Peyer's patch (tissue), 4 donors: ENCODE measurements around the gene RAD51D. TPM values are rescaled to one million over a fixed set of nuclear protein-coding genes. Genes with fewer than 3 reads are reported as not detected.

Experiments
- DNase-seq, 3 donors: peaks; one replicate each; pipeline ENCODE4 v3.0.0-alpha.2; 2017 to 2019
- H3K27ac ChIP-seq, 4 donors: fragments of 200-600 bp; sonication (generic); one replicate each; pipeline ENCODE4 v1.5.1; 2016 to 2019
- H3K27me3 ChIP-seq, 2 donors: fragments of 200-600 bp; sonication (generic); one replicate each; pipeline ENCODE4 v1.5.1; 2019
- H3K36me3 ChIP-seq, 3 donors: fragments of 200-600 bp; sonication (generic); one replicate each; pipeline ENCODE4 v1.5.1; 2016 to 2019
- H3K4me1 ChIP-seq, 4 donors: fragments of 200-600 bp; sonication (generic); one replicate each; pipeline ENCODE4 v1.5.1; 2016 to 2019
- H3K4me3 ChIP-seq, 4 donors: fragments of 200-600 bp; sonication (generic); 1 replicate in 3 of 4; 2 replicates in 1 of 4; pipeline ENCODE4 v1.5.1; 2016 to 2019; ENCODE audit warnings: mild to moderate bottlenecking in 1 of 4
- H3K9me3 ChIP-seq, 4 donors: fragments of 200-600 bp; sonication (generic); one replicate each; pipeline ENCODE4 v1.5.1; 2016 to 2019; ENCODE audit warnings: mild to moderate bottlenecking in 1 of 4
- CTCF ChIP-seq, 6 experiments: fragments of 450-650 bp in 4 of 6; fragments of 200-600 bp in 2 of 6; sonication (generic) in 1 of 6; IDR thresholded peaks; one replicate each; pipeline ENCODE4 v1.5.1; 2017 to 2019; ENCODE audit warnings: antibody characterized with exemption in 6 of 6, mild to moderate bottlenecking in 3 of 6, moderate library complexity in 1 of 6
- POLR2A ChIP-seq, 2 donors: fragments of 450-650 bp; IDR thresholded peaks; one replicate each; pipeline ENCODE4 v1.5.1; 2017; ENCODE audit warnings: antibody characterized with exemption in 2 of 2, mild to moderate bottlenecking in 2 of 2, moderate library complexity in 2 of 2
- total RNA-seq, 4 donors: library from RNA; depleted of rRNA; stranded (reverse); fragments of >200 nt; gene quantifications; one replicate each; pipeline ENCODE4 v1.1.0, GENCODE V29; 2016

Gene RAD51D
- total RNA-seq, 4 donors from 2014 or later, result 6.3 to 18.2 (median 14.7) TPM

- H3K27ac ChIP-seq, result peak overlapping the region in 1 of 4 donors; percentile 31
- DNase-seq, result no peak
- peaks cover 0 to 39% (median 2%) of the 10 kb centered on the region in 4 donors for H3K4me1 ChIP-seq
Observed at GRCh38 chr17:35069311-35069710, 50.3 kb downstream of the RAD51D start.

DNA sequence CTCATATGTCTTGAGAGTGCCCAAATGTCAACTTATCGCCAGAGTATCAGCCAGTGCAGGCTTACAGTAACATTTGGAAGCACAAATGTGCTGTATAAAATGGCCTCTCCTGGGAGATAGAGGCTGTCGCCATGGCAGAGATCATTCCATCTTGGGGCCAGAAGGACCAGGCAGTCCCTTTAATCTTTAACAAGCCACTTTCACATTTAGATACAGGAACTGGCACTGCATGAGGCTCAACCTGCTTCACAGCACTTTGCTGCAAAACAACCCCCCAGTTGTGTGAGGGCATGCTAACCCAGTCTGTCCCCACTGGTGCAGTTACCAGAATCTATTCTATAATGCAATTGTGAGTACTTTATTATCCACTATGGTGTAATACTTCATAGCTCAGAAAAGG is 51.4 kb downstream of the RAD51D start:
- Histone ChIP-seq H3K36me3 (no peaks in the 10 kb centered on the region), H3K4me3 (no peak overlapping the region), H3K27ac (no peak overlapping the region), H3K9me3 (no peaks in the 10 kb centered on the region), H3K27me3 (no peaks in the 10 kb centered on the region), H3K4me1 (peaks cover 5 to 38% (median 5%) of the 10 kb centered on the region in 4 donors)
- TF ChIP-seq POLR2A (IDR thresholded peaks at IDR 0.05), result no peak
- TF ChIP-seq CTCF (IDR thresholded peaks at IDR 0.05), result no peak
- DNase-seq, result no peak

More at GRCh38 chr17:35069311-35069710, 50.3 kb downstream of the RAD51D start:
- no peaks in the 10 kb centered on the region for H3K9me3 ChIP-seq
- no peak overlapping the region for H3K4me3 ChIP-seq
- no peaks in the 10 kb centered on the region for H3K27me3 ChIP-seq
- no peaks in the 10 kb centered on the region for H3K36me3 ChIP-seq
- TF ChIP-seq POLR2A (IDR thresholded peaks at IDR 0.05) (no peak), CTCF (IDR thresholded peaks at IDR 0.05) (no peak)

GRCh38 chr17:35065880-35066279 is 53.8 kb downstream of the RAD51D start:
- Histone ChIP-seq H3K4me3 (no peak overlapping the region), H3K27me3 (no peaks in the 10 kb centered on the region), H3K9me3 (no peaks in the 10 kb centered on the region), H3K36me3 (peaks cover 0 to 4% (median 0%) of the 10 kb centered on the region in 3 donors), H3K27ac (no peak overlapping the region), H3K4me1 (peaks cover 5 to 34% (median 5%) of the 10 kb centered on the region in 4 donors)
- DNase-seq, result no peak
- no peak for TF ChIP-seq CTCF (IDR thresholded peaks at IDR 0.05)
- no peak for TF ChIP-seq POLR2A (IDR thresholded peaks at IDR 0.05)

GRCh38 chr17:35064516-35065215 is 55.0 kb downstream of the RAD51D start:
- no peak for DNase-seq
- H3K9me3 ChIP-seq, result no peaks in the 10 kb centered on the region
- H3K27ac ChIP-seq, result peak overlapping the region in 3 of 4 donors; percentile 68 to 89 (median 68)
- no peak for TF ChIP-seq CTCF (IDR thresholded peaks at IDR 0.05)
- no peak overlapping the region for H3K4me3 ChIP-seq
- peaks cover 0 to 13% (median 0%) of the 10 kb centered on the region in 3 donors for H3K36me3 ChIP-seq
- H3K27me3 ChIP-seq, result no peaks in the 10 kb centered on the region
- H3K4me1 ChIP-seq, result peaks cover 5 to 29% (median 5%) of the 10 kb centered on the region in 4 donors

- TF ChIP-seq CTCF (IDR thresholded peaks at IDR 0.05) (peak in 5 of 6 experiments; percentile 18 to 48 (median 22)), POLR2A (IDR thresholded peaks at IDR 0.05) (peak in 1 of 2 donors; percentile 28)
- H3K36me3 ChIP-seq, result peaks cover 0 to 13% (median 0%) of the 10 kb centered on the region in 3 donors
- DNase-seq, result peak; percentile 75 to 96 (median 89)
- peaks cover 5 to 20% (median 5%) of the 10 kb centered on the region in 4 donors for H3K4me1 ChIP-seq
- no peaks in the 10 kb centered on the region for H3K27me3 ChIP-seq
- H3K9me3 ChIP-seq, result no peaks in the 10 kb centered on the region
- H3K4me3 ChIP-seq, result peak within 1 kb of the TSS in 2 of 4 donors; percentile 7 to 30
- peak within 1 kb of the TSS; percentile 68 to 89 (median 77) for H3K27ac ChIP-seq
Observed at GRCh38 chr17:35063514-35064223, 56.0 kb downstream of the RAD51D start, which contains the start of gene RFFL. RFFL (minus strand) TSS chr17:35063707; CDS start chr17:35026553, 37,154 bp downstream.
